C4-2B (cell line): ENCODE measurements around the gene SEC14L2.
"Not testable (repeated sequence)": the region's sequence is repeated elsewhere in the genome, so short reads cannot be mapped to it uniquely, and the experiment has no call there.

ENCODE experiments used
- H3K27ac ChIP-seq: fragments of 450-650 bp; 2 replicates; pipeline ENCODE4 v1.5.1; 2017
- ZFX ChIP-seq: fragments of 450-650 bp; IDR thresholded peaks from 2 replicates; pipeline ENCODE4 v1.6.1; 2017
- TF ChIP-seq, protein P1 (sequence below): fragments of 450-650 bp; conservative IDR thresholded peaks from 2 replicates; pipeline ENCODE4 v1.5.1; 2017; ENCODE audit warnings: mild to moderate bottlenecking

Gene SEC14L2

DNA sequence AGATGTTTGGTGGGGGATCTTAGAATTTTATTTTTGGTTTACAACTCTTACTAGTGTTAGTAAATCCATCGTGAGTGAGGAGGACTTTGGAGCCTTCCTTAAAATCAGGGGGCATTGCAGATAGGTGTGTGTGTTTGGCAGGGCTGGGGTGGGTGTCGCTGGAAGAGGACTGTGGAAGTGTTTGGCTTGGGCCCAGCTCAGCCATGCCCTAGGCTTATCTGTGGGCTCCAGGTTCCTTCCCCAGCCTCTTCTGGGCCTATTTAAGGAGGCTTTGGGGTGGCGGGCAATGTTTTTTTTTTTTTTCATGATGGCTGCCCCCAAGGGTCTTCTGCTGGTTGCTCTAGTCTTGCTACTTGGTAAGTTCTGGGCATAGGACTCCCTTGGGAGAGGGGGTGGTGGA lies 50.8 kb downstream of the SEC14L2 start:
- H3K27ac ChIP-seq = no peak overlapping the region
- TF ChIP-seq, protein P1, sequence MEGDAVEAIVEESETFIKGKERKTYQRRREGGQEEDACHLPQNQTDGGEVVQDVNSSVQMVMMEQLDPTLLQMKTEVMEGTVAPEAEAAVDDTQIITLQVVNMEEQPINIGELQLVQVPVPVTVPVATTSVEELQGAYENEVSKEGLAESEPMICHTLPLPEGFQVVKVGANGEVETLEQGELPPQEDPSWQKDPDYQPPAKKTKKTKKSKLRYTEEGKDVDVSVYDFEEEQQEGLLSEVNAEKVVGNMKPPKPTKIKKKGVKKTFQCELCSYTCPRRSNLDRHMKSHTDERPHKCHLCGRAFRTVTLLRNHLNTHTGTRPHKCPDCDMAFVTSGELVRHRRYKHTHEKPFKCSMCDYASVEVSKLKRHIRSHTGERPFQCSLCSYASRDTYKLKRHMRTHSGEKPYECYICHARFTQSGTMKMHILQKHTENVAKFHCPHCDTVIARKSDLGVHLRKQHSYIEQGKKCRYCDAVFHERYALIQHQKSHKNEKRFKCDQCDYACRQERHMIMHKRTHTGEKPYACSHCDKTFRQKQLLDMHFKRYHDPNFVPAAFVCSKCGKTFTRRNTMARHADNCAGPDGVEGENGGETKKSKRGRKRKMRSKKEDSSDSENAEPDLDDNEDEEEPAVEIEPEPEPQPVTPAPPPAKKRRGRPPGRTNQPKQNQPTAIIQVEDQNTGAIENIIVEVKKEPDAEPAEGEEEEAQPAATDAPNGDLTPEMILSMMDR = no peak
- no peak for TF ChIP-seq ZFX

DNA sequence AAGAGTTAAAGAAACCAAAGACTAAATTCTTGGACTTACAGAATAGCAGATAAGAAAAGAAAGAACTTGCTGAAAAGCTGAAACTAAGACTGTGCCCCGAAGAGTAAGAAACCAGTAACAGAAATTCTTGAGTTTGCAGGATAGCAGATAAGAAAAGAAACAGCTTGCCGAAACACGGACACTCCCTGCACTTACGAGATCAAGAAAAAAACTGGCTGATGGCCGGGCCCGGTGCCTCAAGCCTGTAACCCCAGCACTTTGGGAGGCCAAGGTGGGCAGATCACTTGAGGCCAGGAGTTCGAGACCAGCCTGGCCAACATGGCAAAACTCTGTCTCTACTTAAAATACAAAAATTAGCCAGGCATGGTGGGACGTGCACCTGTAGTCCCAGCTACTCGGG lies 54.7 kb downstream of the SEC14L2 start:
- H3K27ac ChIP-seq = not testable (repeated sequence)

DNA sequence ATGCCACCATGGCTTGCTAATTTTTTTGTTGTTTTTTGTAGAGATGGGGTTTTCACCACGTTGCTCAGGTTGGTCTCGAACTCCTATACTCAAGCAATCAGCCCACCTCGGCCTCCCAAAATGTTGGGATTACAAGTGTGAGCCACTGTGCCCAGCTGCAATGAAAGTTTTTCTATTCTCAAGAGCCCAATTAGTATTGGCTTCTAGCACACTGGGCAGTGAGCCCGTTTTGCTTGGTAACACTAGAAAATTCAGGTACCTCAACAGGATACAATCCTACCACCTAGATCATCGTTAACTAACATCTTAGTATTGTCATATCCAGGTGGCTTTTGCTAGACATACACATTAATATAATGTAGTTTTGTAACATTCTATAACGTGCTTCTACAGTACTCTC lies 56.0 kb downstream of the SEC14L2 start:
- TF ChIP-seq, protein P1 = no peak
- no peak for TF ChIP-seq ZFX
- no peak overlapping the region for H3K27ac ChIP-seq

DNA sequence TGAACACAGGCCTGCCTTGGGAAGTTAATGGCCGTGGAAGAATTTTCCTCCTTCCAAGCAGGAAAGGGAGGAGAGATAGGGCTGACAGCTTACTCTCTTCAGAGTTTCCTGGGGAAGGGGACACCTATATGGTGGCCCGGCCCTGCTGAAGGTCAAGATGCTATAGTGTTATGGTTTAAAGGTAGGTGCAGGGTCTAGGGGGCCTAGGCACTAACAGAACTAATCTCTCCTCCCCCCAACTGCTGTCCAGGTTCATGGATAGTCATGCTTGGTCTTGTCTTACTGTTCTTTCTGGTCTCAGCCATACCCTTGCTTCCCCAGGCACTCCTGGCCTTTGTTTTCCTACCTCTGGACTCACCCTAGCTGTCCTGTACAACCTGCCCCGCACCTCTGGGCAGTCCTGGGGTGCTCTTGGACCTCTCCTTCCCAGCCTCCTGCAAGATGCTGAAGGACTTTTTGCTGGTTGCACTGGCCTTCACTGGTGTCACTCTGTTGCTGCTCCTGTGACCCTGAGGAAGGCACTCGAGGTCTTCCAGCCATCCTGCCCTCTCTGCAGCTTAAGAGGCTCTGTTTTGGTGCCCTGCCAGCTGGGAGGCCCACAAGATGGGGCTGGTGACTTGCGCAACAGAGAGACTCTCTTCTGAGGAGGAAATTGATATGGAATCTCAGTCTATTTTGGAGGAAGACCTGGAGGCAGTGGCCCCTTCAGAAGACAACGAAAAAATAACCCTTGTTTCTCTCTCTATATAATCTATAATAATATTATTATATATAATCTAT lies 57.1 kb downstream of the SEC14L2 start:
- TF ChIP-seq, protein P1 = no peak
- no peak for TF ChIP-seq ZFX
- H3K27ac ChIP-seq = no peak overlapping the region

DNA sequence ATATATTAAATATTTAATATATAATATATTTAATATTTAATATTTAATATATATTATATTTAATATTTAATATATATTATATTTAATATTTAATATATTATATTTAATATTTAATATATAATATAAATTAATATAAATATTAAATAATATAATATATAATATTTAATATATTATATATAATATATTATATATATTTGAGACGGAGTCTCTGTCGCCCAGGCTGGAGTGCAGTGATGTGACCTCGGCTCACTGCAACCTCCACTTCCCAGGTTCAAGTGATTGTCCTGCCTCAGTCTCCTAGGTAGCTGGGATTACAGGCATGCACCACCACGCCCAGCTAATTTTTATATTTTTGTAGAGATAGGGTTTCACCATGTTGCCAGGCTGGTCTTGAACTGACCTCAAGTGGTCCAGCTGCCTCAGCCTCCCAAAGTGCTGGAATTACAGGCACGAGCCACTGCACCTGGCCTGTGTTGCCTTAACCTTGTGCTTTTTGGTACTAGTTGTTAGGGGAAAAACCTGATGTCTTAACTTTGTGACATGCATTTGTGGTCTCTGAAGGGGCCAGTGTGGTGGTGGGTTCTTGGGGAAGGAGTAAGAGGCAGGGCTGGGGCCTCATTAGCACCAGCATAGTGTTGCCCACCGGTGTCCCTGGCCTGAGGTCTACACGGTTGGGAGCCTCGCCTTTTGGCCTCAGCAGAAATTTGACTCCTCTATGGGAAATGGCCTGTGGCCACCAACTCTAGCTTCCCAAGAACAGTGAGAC lies 58.4 kb downstream of the SEC14L2 start:
- H3K27ac ChIP-seq = no peak overlapping the region
- TF ChIP-seq ZFX = no peak
- TF ChIP-seq, protein P1 = no peak

DNA sequence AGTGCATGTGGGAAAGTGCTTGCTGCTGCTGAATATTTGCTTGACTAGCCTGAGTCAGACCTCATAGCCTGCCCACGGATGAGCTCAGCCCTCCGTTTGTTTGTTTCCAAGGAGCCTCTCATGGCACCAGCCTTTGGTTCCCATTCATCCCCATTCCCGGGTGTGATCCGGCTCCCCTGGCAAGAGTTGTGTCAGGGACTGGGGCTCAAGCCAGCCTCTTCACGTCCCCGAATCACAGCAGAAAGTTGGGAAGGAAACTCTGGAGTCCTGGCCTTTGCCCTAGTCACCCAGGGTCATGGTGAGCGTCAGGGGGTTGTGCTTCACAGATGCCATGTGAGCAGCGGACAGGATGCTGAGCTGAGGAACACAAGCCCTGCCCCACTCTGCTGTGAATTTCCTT lies 61.2 kb downstream of the SEC14L2 start:
- H3K27ac ChIP-seq = no peak overlapping the region
- TF ChIP-seq, protein P1 = no peak
- TF ChIP-seq ZFX = no peak

DNA sequence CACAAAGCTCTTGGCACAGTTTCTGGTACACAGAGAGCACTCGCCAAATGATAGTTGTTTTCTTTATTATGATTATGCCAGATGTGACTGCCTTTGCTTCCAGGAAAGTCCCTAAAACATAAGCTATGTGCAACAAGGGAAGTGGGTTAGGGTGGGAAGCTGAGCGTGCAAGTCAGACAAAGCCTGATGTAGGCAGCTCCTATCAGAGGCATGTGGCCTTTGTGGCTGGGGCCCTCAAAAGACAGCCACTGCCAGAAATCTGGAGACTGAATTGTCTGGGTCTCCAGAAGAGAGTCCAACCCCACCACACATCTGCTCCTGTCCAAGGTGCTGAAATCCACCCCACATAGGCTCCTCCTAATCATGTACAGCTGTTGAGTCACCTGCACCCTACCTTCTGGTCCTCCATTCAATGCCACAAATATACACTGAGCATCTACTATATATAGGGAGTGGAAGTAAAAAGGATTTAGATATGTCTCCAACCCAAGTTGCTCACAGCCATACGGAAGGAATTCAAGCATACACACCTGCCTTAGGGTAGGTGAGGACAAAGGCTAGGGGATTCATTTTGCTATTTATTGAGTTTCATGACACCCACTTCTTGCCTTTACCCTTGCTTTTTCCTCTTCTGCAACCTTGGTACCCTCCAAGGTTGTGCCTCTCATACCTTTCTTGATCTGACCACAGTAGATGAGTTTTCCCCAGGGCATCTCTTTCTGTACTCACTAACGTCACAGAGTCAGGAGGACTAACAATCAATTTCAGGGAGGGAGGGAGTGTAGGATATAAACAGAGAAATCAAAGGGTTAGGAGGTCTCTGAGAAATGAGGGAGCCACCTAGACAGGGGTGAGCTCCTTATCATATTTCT lies 62.6 kb downstream of the SEC14L2 start:
- TF ChIP-seq ZFX = no peak
- H3K27ac ChIP-seq = peak overlapping the region; percentile 11; the same call in 1 of the 2 replicates

DNA sequence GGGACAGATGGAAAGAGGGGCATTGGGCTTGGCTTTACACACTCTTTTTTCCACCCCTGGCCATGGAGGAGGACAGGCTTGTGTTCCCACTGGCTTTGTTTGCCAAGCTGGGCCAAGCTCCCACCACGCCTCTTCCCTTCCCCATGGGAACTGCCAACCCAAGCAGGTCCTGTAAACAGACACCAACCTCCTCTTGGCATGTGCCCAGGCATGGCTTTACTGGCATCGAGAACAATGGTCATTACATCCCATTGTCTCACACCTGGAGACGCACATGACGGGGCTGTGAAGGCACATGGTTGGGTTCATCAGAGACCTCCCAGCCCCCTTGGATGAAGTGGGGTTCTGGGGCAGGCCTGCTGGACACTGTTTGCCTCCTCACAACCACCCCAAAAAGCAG lies 63.3 kb downstream of the SEC14L2 start:
- TF ChIP-seq, protein P1 = no peak
- TF ChIP-seq ZFX = no peak
- H3K27ac ChIP-seq = peak overlapping the region; percentile 11; the same call in 1 of the 2 replicates

DNA sequence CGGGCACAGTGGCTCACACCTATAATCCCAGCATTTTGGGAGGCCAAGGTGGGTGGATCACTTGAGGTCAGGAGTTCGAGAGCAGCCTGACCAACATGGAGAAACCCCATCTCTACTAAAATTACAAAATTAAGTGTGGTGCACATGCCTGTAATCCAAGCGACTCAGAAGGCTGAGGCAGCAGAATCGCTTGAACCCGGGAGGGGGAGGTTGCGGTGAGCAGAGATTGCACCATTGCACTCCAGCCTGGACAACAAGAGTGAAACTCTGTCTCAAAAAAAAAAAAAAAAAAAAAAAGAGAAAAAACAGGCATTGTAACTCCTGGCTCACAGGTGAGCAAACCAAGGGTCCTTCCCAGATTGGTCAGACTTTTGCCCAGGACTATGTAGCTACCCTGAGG lies 63.7 kb downstream of the SEC14L2 start:
- peak overlapping the region; percentile 11; the same call in 1 of the 2 replicates for H3K27ac ChIP-seq
